Endothelial cell of umbilical vein (primary cell): Measurements from ENCODE around the gene ACE. TPM values are rescaled to one million over a fixed set of nuclear protein-coding genes. Genes with fewer than 3 reads are reported as not detected.

Experiments used
- BruUV-seq: library from RNA; stranded (reverse); fragments of 400-500 nt; replicated peaks from 2 replicates; lab custom pipeline; 2021; lab: Mats Ljungman, UMichigan
- CTCF ChIA-PET: fragments of 300-600, 350-600 bp; sonication (Branson Sonifier 250); formaldehyde crosslinking; loops from one replicate; lab custom pipeline; 2021; ENCODE audit warnings: antibody characterized with exemption, inconsistent platforms; lab: Charles Lee
- POLR2A ChIA-PET: fragments of 300-600, 350-600 bp; sonication (Branson Sonifier 250); formaldehyde crosslinking; loops from one replicate; lab custom pipeline; 2021; ENCODE audit warnings: antibody characterized with exemption, inconsistent platforms; lab: Charles Lee
- DNase-seq: peaks from one replicate; pipeline ENCODE4 v3.0.0-alpha.2; 2011; ENCODE audit warnings: low read depth, low spot score
- FAIRE-seq: peaks from 2 replicates; lab custom pipeline; 2011; peaks lifted over from hg19 to GRCh38; lab: Jason Lieb, UNC
- H2AFZ ChIP-seq: 2 replicates; pipeline ENCODE4 v1.6.0; 2012; ENCODE audit warnings: low read depth, low read length, control low read depth, inconsistent platforms
- H3K27ac ChIP-seq: 2 replicates; pipeline ENCODE4 v1.5.1; 2011; ENCODE audit warnings: low read depth, mild to moderate bottlenecking, control low read depth, low read length, moderate library complexity; ENCODE audit not compliant: insufficient read depth
- H3K27me3 ChIP-seq, 2 experiments: 2 replicates each; pipeline versions ENCODE4 v1.6.0 to v1.6.1; 2011; ENCODE audit warnings: low read length in 2 of 2, mixed read lengths in 1 of 2; ENCODE audit not compliant: control insufficient read depth in 2 of 2, insufficient read depth in 2 of 2
- H3K36me3 ChIP-seq, 2 experiments: 2 replicates in 1 of 2; 3 replicates in 1 of 2; pipeline ENCODE4 v1.5.1; 2011; ENCODE audit warnings: low read length in 2 of 2, mild to moderate bottlenecking in 1 of 2, moderate library complexity in 1 of 2; ENCODE audit not compliant: control insufficient read depth in 2 of 2, insufficient read depth in 2 of 2; ENCODE audit errors: extremely low read depth in 1 of 2
- H3K4me1 ChIP-seq: 3 replicates; pipeline ENCODE4 v1.5.1; 2011; ENCODE audit warnings: mild to moderate bottlenecking, low read length; ENCODE audit not compliant: control insufficient read depth, insufficient read depth; ENCODE audit errors: extremely low read depth
- H3K4me2 ChIP-seq: 2 replicates; pipeline ENCODE4 v1.6.1; 2011; ENCODE audit warnings: low read length, control low read depth, mixed read lengths; ENCODE audit not compliant: insufficient read depth
- H3K4me3 ChIP-seq, 3 experiments: fragments of 200-600 bp in 1 of 3; sonication (generic), shearing (Covaris generic) in 1 of 3; replicated peaks in 1 of 3; 2 replicates each; pipeline ENCODE4 v1.5.1; 2011 to 2016; ENCODE audit warnings: control low read depth in 3 of 3, low read length in 3 of 3, mild to moderate bottlenecking in 2 of 3, inconsistent platforms in 1 of 3, low read depth in 1 of 3, moderate library complexity in 1 of 3; ENCODE audit not compliant: insufficient read depth in 1 of 3
- H3K79me2 ChIP-seq: 2 replicates; pipeline ENCODE4 v1.6.0; 2012; ENCODE audit warnings: low read length, inconsistent platforms; ENCODE audit not compliant: control insufficient read depth, insufficient read depth
- H3K9ac ChIP-seq: replicated peaks from 2 replicates; pipeline ENCODE3; 2011; ENCODE audit warnings: low read length, control low read depth; ENCODE audit not compliant: insufficient read depth; ENCODE audit errors: extremely low read depth
- H3K9me1 ChIP-seq: replicated peaks from 3 replicates; pipeline ENCODE4 v1.6.0; 2011; ENCODE audit warnings: mild to moderate bottlenecking, low read length; ENCODE audit not compliant: control insufficient read depth, insufficient read depth; ENCODE audit errors: extremely low read depth
- H3K9me3 ChIP-seq: replicated peaks from 2 replicates; pipeline ENCODE4 v1.5.1; 2012; ENCODE audit warnings: low read length, inconsistent platforms; ENCODE audit not compliant: control insufficient read depth, insufficient read depth
- H4K20me1 ChIP-seq: replicated peaks from 2 replicates; pipeline ENCODE3; 2011; ENCODE audit warnings: mild to moderate bottlenecking, low read length; ENCODE audit not compliant: control insufficient read depth, insufficient read depth; ENCODE audit errors: extremely low read depth
- CTCF ChIP-seq, 2 donors: IDR thresholded peaks; 1 replicate in 1 of 2; 2 replicates in 1 of 2; pipeline ENCODE4 v1.5.1; 2011; ENCODE audit warnings: low read length in 2 of 2, mild to moderate bottlenecking in 2 of 2, moderate library complexity in 2 of 2, control low read depth in 1 of 2, inconsistent platforms in 1 of 2, low read depth in 1 of 2; ENCODE audit not compliant: insufficient read depth in 1 of 2; ENCODE audit errors: extremely low read depth in 1 of 2
- EZH2 ChIP-seq: IDR thresholded peaks from 2 replicates; pipeline ENCODE4 v1.6.1; 2012; ENCODE audit warnings: borderline replicate concordance, low read depth, mild to moderate bottlenecking, moderate library complexity, low read length, inconsistent platforms; ENCODE audit not compliant: severe bottlenecking
- FOS ChIP-seq: IDR thresholded peaks from 2 replicates; pipeline ENCODE4 v1.6.1; 2011; ENCODE audit warnings: mild to moderate bottlenecking, low read length, moderate library complexity, borderline replicate concordance; ENCODE audit not compliant: insufficient read depth
- GATA2 ChIP-seq: IDR thresholded peaks from 2 replicates; pipeline ENCODE4 v1.7.0; 2011; ENCODE audit warnings: low read depth, mild to moderate bottlenecking, moderate library complexity, mixed read lengths, low read length; ENCODE audit not compliant: insufficient read length, insufficient read depth
- JUN ChIP-seq: IDR thresholded peaks from 2 replicates; pipeline ENCODE4 v1.6.1; 2011; ENCODE audit warnings: borderline replicate concordance, low read depth; ENCODE audit not compliant: insufficient read length, insufficient read depth
- MAX ChIP-seq: IDR thresholded peaks from 2 replicates; pipeline ENCODE4 v1.6.1; 2011; ENCODE audit not compliant: insufficient read depth, insufficient read length
- MYC ChIP-seq: IDR thresholded peaks from one replicate; pipeline ENCODE4 v1.6.1; 2011; ENCODE audit warnings: mild to moderate bottlenecking, low read depth, low read length
- POLR2A ChIP-seq: IDR thresholded peaks from 2 replicates; pipeline ENCODE4 v1.6.1; 2012; ENCODE audit warnings: low read depth, mild to moderate bottlenecking, control low read depth, low read length
- POLR2AphosphoS5 ChIP-seq: IDR thresholded peaks from 2 replicates; pipeline ENCODE4 v1.6.1; 2012; ENCODE audit warnings: low read depth, mild to moderate bottlenecking, control low read depth, low read length, moderate library complexity; ENCODE audit not compliant: insufficient read depth
- dilution Hi-C: fragments of 300-500 bp; cut with MboI; formaldehyde crosslinking; loops from one replicate; pipeline ENCODE4 v1.15.0; 2019; ENCODE audit warnings: low sequenced_read_pairs; ENCODE audit not compliant: extremely low pct_ligation_motif_present
- intact Hi-C: fragments of 100-400 bp; cut with micrococcal nuclease; formaldehyde crosslinking; loops from one replicate; pipeline ENCODE4 v1.10.0; 2022
- polyA plus RNA-seq, 4 experiments: library from polyadenylated mRNA; depleted of rRNA in 3 of 4; stranded (reverse) in 3 of 4; unstranded in 1 of 4; fragments of >200 nt; gene quantifications; 2 replicates each; pipeline versions ENCODE4 v1.2.1 to v1.2.3, GENCODE V29; 2011 to 2012; ENCODE audit warnings: missing spikeins in 1 of 4
- total RNA-seq: library from RNA; stranded (reverse); gene quantifications from 2 replicates; pipeline ENCODE4 v1.2.3, GENCODE V29; 2021

Gene ACE
- total and polyA plus RNA-seq, 2 donors (not counting 3 experiments of a cell fraction or from before 2014, with no cell fraction given), result 63.4 to 207 TPM

- CTCF ChIA-PET, result interaction anchor here (0.7 to 2.1 kb wide), 3 partner anchors 9 to 13 kb away, joined by 3 to 12 read pairs (median 4); no protein-coding TSS in a partner anchor
- no peaks in the 10 kb centered on the region for H3K9me3 ChIP-seq
- H3K27ac ChIP-seq, result no peak overlapping the region
- TF ChIP-seq EZH2 (no peak), MAX (no peak), CTCF (IDR thresholded peaks at IDR 0.05; ENCODE audit: extremely low read depth in 1 of 2, insufficient read depth in 1 of 2, low read depth in 1 of 2, low read length in 2 of 2) (no peak), JUN (no peak), POLR2AphosphoS5 (no peak), POLR2A (no peak), GATA2 (no peak), FOS (no peak), MYC (no peak)
- FAIRE-seq (no peak), DNase-seq (no peak)
- peaks cover 0 to 4% of the 10 kb centered on the region in 2 experiments for H3K36me3 ChIP-seq
- intact Hi-C loops (no loop called here), dilution Hi-C loops (no loop called here)
- H3K4me2 ChIP-seq, result no peak overlapping the region
- H3K4me3 ChIP-seq, result no peak overlapping the region
- H3K27me3 ChIP-seq, result no peaks in the 10 kb centered on the region
- no peak overlapping the region for H2AFZ ChIP-seq
- POLR2A ChIA-PET, result interaction anchor here (0.5 kb wide), 1 partner anchor 203 kb away, joined by 4 read pairs; no protein-coding TSS in a partner anchor
- H4K20me1 ChIP-seq, result no peaks in the 10 kb centered on the region
- BruUV-seq, result no TSS peak
- H3K4me1 ChIP-seq, result peaks cover 20% of the 10 kb centered on the region
- H3K9me1 ChIP-seq, result no peaks in the 10 kb centered on the region
- H3K9ac ChIP-seq, result no peak overlapping the region
- H3K79me2 ChIP-seq, result no peaks in the 10 kb centered on the region
These were observed 38.5 kb upstream of the ACE start for GRCh38 chr17:63438092-63439051.
